H54 (cell line): Measurements from ENCODE around the gene CACNB1.
"Not testable (repeated sequence)": the region's sequence is repeated elsewhere in the genome, so short reads cannot be mapped to it uniquely, and the experiment has no call there.

Experiments used
- DNase-seq: peaks from one replicate; pipeline ENCODE4 v3.0.0; 2011; ENCODE audit warnings: low spot score, mixed read lengths; ENCODE audit not compliant: insufficient read length
- FAIRE-seq: peaks from 3 replicates; lab custom pipeline; 2011; peaks lifted over from hg19 to GRCh38; lab: Jason Lieb, UNC
- POLR2A ChIP-seq: IDR thresholded peaks from 2 replicates; pipeline ENCODE4 v1.6.1; 2011; ENCODE audit warnings: low read depth, mild to moderate bottlenecking, low read length

Gene CACNB1

DNA sequence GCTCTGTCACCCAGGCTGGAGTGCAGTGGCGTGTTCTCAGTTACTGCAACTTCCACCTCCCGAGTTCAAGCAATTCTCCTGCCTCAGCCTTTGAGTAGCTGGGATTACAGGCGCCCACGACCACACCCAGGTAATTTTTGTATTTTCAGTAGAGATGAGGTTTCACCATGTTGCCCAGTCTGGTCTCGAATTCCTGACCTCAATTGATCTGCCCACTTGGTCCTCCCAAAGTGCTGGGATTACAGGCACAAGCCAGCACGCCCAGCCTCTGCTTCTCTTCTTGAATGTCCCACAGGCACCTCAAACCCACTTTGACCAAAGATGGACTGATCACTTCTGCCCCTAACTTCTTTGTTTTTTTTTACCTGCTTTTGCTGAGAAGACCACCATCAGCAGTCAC, 26.9 kb downstream of the CACNB1 start:
- DNase-seq (no peak), FAIRE-seq (no peak)
- no peak for TF ChIP-seq POLR2A

DNA sequence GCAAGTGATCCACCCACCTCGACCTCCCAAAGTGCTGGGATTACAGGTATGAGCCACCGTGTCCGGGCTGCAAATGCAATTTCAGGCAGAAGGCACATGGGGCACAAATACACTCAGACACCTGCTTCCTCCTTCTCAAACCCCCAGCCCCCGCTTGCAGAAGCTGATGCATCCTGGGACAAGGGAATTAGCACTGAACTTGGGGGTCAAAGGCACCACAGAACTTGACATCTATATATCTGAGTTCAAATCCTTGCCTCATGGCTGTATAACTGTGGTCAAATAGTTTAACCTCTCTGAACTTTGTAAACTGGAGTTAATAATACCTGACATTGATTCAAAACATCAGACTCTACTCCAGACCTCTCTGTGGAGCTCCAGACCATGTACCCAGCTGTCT, 27.4 kb downstream of the CACNB1 start:
- no peak for DNase-seq
- TF ChIP-seq POLR2A, result no peak
- no peak for FAIRE-seq

DNA sequence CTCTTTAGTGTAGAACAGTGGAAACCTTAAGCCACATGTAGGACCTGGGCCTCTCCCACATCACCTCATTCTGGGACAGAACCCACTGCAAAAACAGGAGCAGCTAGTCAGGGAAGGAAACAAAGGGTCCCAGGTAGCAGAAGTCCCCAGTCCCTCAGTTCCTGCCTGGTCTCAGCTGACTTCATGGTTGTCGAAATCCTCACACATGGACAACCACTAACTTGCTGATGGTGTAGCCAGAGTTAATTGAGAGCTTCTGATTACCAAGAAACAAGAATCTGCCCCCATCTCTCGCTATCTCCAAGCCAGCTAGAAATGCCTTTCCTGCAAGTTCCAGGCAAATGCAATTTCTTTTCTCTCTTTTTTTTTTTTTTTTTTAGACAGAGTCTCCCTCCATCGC, 28.0 kb downstream of the CACNB1 start:
- FAIRE-seq (no peak), DNase-seq (no peak)
- no peak for TF ChIP-seq POLR2A

DNA sequence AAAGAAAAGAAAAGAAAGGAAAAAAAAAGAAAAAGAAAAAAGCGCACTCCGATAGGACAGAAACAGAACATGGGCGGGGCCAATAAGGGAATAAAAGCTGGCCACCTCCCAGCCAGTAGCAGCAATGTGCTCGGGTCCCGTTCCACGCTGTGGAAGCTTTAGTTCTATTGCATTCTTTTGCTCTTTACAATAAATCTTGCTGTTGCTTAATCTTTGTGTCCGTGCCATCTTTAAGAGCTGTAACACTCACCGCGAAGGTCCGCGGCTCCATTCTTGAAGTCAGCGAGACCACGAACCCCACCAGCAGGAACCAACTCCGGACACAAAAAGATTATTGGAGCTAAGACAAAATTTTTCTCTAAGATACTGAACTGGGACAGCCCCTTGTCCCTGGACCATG, 28.4 kb downstream of the CACNB1 start:
- no peak for FAIRE-seq

DNA sequence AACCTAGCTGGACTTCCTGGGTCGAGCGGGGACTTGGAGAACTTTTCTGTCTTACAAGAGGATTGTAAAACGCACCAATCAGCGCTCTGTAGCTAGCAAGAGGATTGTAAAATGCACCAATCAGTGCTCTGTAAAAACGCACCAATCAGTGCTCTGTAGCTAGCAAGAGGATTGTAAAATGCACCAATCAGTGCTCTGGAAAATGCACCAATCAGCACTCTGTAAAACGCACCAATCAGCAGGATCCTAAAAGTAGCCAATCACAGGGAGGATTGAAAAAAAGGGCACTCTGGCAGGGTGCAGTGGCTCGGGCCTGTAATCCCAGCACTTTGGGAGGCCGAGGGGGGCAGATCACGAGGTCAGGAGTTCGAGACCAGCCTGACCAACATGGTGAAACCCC, 29.0 kb downstream of the CACNB1 start:
- DNase-seq, FAIRE-seq: not testable (repeated sequence)

More for the DNA sequence above, 28.4 kb downstream of the CACNB1 start:
- DNase-seq, result no peak
- TF ChIP-seq POLR2A, result no peak

DNA sequence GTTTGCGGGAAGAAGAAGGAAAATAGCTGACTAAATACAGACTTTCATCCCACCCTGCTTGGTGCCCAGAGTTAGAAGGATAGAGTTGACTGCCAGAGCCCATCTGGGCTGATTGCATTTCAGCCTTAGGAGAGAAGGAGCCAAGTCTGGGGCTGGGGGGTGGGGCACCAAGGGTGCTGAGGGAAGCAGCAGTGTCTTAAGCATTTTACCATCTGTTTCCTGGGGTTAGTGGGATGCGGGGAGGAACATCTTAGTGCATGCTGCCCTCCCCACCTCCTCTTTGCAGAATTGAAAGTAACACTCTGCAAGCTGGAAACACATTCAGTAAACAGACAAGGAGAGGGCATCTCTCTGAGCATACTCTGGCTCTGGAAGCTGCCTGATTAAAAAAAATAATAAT, 30.0 kb downstream of the CACNB1 start:
- no peak for TF ChIP-seq POLR2A
- FAIRE-seq (no peak), DNase-seq (no peak)

DNA sequence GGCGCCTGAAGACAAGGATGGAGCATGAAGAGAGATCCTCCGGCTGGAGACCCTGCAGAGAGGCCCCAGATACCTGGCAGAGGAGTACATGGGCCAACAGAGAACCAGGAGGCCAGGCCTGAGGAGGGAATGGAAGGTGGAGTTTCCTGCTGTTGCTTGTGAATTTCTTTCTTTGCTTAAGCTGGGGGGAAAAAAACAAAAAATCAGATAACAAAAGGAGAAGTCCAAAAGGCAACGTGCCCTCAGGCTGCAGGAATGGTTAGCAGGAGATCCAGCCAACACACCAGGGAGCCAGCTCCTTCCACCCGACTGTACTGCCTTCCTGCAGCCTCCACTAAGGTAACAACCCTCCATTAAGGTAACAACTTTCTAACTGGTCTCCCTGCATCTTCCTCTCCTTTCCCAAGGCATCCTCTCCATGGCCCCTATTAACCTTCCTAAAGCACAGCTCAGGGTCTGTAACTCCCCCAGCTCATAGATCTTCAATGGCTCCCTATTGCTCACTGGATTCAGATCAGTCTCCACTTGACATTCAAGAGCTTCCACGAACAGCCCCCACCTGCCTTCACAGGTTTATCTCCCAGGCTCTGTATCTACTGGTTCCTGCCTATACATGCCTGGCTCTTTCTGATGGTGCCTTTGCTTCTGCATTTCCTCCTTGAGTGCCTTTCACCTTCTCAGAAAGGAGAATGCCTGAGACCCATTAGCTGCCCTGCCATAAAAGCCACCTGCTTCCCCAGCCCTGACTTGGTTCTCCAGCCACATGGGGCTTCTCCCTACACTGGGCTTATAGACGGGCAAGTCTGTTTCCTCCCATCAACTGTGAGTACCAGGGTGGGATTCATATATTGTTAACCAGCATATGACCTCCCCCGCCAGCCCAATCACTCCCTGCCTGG, 30.8 kb downstream of the CACNB1 start:
- DNase-seq, result no peak
- no peak for FAIRE-seq
- no peak for TF ChIP-seq POLR2A

DNA sequence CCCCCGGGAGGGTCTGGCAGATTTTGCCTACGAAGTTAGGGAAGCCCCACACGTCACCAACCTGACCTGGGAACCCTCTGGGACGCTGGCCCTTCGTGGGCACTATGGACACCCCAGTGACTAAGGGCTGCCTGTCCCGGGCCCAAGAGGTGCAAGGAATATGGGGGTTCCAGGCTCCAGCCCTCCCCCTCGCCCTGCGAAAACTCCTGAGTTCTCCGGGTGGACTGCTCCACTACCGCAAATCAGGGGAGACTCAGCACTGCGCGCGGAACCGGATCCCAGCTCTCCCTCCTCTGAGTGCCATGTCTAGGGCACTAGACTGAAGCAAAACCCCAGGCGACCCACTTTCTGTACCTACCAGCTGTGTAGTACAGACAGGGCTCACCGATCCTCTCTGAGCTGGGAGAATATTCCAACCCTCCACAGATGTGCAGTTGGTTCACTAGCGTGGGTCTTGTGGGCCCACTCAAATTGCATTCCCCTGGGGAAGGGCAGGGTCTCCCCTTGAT, 31.6 kb downstream of the CACNB1 start, which contains the start of gene ARL5C:
Gene ARL5C, minus strand, starts transcription at position 321 of the 509 bp plus-strand sequence. CDS start 401 bp downstream, outside the sequence.
- FAIRE-seq (no peak), DNase-seq (no peak)
- no peak for TF ChIP-seq POLR2A

DNA sequence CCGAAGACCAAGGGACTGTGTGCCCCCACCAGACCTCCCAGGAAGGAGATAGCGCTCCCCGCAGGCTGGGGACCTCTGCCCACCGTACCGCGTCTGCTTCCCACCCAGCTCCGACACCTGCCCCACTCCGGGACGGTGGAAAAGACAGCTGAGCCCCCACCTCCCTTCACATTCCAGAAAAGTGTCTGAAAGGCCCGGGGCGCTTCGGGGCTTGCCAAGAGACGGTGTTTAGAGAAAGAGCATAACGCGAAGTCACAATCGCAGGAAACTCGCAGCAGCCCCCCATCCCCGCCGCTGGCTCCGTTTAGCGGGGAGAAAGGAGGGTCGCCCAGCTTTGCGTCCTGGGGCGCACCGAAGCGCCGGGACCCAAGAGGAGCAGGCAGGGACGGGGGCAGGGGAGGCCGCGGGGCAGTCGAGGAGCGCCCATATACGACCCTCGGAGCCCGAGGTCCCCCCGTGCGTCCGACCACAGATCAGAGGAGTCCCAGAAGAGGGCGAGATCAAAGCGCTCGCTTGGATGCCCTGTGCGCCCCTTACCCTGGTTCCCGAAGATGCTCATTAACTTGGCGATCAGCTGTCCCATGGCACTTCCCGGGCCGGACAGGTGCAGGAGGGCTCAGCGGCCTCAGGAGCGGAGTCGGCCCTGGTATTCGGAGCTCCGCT, 32.2 kb downstream of the CACNB1 start:
- no peak for TF ChIP-seq POLR2A
- no peak for FAIRE-seq
- no peak for DNase-seq

DNA sequence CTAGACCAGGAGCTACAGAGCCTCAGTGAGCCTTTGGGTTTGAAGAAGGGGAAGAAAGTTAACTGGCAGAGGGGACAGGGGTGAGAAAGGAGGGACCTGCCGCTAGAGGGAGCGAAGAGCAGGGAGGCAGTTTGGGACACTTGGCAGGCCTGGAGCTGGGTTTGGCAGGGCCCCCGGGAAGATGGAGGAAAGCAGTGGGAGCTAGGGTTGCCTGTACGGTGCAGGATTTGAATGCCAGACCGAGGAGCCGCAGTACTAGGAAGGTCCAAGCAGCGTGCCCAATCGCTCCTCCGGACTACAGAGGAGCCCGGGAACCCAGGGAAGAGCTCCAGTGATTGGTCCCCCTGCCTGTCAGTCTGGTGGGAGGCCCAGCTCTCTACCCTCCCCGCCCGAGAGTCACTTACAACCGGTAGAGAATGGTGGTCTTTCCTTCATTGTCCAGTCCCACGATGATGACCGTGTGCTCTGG, 32.8 kb downstream of the CACNB1 start:
- no peak for TF ChIP-seq POLR2A
- no peak for FAIRE-seq
- DNase-seq, result peak; percentile 86

DNA sequence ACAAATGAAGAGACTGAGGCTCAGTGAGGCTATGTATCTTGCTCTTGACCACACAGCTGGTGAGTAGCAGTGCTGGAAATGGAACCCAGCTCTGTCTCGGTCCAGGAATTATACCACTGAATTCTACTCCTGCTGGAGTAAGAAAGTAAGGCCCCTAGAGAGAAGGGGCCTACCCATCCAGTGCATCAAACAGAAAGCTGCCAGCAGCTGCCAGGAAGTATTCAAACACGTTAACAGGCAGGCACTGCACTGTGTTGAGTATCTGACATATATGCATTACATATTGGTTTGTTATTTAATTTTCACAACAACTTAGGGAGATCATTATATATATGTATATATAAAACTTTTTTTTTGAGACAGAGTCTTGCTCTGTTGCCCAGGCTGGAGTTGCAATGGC, 35.5 kb downstream of the CACNB1 start:
- no peak for TF ChIP-seq POLR2A
- DNase-seq, result no peak
- FAIRE-seq, result no peak

DNA sequence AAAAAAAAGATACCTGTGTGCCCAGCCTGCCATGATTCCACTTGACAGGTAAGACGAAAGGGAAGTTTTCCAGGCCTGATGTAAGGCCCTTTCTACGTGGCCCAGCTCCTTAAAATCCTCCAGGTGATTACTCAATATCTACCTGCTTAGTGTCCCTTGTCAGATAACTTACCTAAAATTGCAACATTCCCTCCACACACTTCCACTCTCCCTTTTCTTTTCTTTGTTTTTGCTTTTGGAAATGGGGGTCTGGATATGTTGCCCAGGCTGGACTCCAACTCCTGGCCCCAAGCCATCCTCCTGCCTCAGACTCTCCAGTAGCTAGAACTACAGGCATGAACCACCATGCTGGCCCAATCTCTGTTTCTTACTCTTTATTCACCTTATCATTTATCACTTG, 38.8 kb downstream of the CACNB1 start:
- no peak for TF ChIP-seq POLR2A
- FAIRE-seq (no peak), DNase-seq (no peak)

DNA sequence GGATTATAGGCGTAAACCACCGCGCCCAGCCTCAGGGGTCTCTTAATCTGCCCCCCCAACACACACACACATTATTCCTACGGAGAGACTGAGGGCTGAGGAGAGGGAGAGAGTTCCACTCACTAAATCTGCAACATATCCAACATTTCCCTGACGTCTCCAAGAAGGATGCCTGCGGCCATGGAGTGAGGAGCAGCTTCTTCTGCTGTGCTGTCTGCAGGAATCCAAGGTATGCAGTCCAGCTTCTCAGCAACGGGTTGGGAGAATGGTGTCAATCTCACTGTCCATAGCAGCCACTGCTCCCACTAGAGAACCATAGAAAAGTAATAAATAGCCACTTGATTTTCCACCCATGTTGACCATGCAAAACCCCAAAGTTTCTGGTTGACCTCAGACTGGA, 41.0 kb downstream of the CACNB1 start:
- no peak for DNase-seq
- no peak for TF ChIP-seq POLR2A
- no peak for FAIRE-seq

DNA sequence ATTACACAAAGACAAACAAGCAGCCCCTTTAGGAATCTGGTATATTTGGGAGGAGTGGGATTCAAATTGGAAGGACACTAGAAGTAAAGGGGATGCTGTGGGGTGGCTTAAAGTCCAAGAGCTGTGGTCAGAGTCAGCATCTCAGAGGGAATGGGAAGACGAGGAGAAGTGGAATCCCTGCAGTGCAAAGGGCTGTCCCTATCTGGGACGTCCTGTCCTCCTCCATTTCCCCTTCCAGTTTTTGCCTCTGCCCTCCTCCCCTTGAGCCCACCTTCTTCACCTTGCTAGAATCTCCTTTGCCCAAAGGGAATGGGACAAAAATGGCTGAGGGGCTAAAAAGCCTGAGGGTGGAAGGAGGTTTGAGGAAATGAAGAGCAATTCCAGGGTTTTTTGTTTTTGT, 41.8 kb downstream of the CACNB1 start:
- no peak for TF ChIP-seq POLR2A
- FAIRE-seq (no peak), DNase-seq (no peak)
